ENCODE results near the gene SGSM2.

Gene SGSM2

GRCh38 chr17:2391597-2392251 lies 54.4 kb downstream of the SGSM2 start:
- H2AFZ ChIP-seq (ENCODE audit: low read length): no peak overlapping the region

GRCh38 chr17:2392252-2393173 lies 55.2 kb downstream of the SGSM2 start:
- H3K79me2 ChIP-seq (ENCODE audit: insufficient read depth, low read length): no peaks in the 10 kb centered on the region
- no peaks in the 10 kb centered on the region for H3K9me3 ChIP-seq (ENCODE audit: low read length)
- H3K27ac ChIP-seq (ENCODE audit: low read depth, low read length, poor library complexity, severe bottlenecking): peak overlapping the region; percentile 85
- H3K9me2 ChIP-seq (ENCODE audit: low read depth, low read length): no peaks in the 10 kb centered on the region
- no peaks in the 10 kb centered on the region for H3K27me3 ChIP-seq (ENCODE audit: insufficient read depth, low read length)
- H3K9ac ChIP-seq (ENCODE audit: low read length): peak overlapping the region; percentile 88
- H3K36me3 ChIP-seq (ENCODE audit: insufficient read depth, low read length): no peaks in the 10 kb centered on the region; the same call in 1 of the 2 replicates
- TF ChIP-seq EZH2 (IDR thresholded peaks at IDR 0.05; ENCODE audit: borderline replicate concordance, low read length): no peak
- H4K20me1 ChIP-seq (ENCODE audit: insufficient read depth, low read length): no peaks in the 10 kb centered on the region
- H3K4me2 ChIP-seq (ENCODE audit: low read length): peak overlapping the region; percentile 87
- H3K4me1 ChIP-seq (ENCODE audit: insufficient read depth, low read length, severe bottlenecking): peaks cover 56% of the 10 kb centered on the region
- no peaks in the 10 kb centered on the region for H3F3A ChIP-seq (ENCODE audit: insufficient read depth, low read length)
- H2AFZ ChIP-seq (ENCODE audit: low read length): no peak overlapping the region
- peak overlapping the region; percentile 79 for H3K4me3 ChIP-seq (ENCODE audit: low read depth, low read length, poor library complexity, severe bottlenecking)

More at GRCh38 chr17:2391597-2392251, 54.4 kb downstream of the SGSM2 start:
- peaks cover 49% of the 10 kb centered on the region for H3K4me1 ChIP-seq (ENCODE audit: insufficient read depth, low read length, severe bottlenecking)
- H3K9me3 ChIP-seq (ENCODE audit: low read length): no peaks in the 10 kb centered on the region
- peak overlapping the region; percentile 78 for H3K27ac ChIP-seq (ENCODE audit: low read depth, low read length, poor library complexity, severe bottlenecking)
- peaks cover 5% of the 10 kb centered on the region for H3K36me3 ChIP-seq (ENCODE audit: insufficient read depth, low read length)
- no peaks in the 10 kb centered on the region for H3F3A ChIP-seq (ENCODE audit: insufficient read depth, low read length)
- peak overlapping the region; percentile 81 for H3K9ac ChIP-seq (ENCODE audit: low read length)
- no peaks in the 10 kb centered on the region for H3K9me2 ChIP-seq (ENCODE audit: low read depth, low read length)
- TF ChIP-seq EZH2 (IDR thresholded peaks at IDR 0.05; ENCODE audit: borderline replicate concordance, low read length): no peak
- TF ChIP-seq CTCF (IDR thresholded peaks at IDR 0.05; ENCODE audit: low read length): no peak
- H3K4me3 ChIP-seq (ENCODE audit: low read depth, low read length, poor library complexity, severe bottlenecking): peak overlapping the region; percentile 79
- no peaks in the 10 kb centered on the region for H4K20me1 ChIP-seq (ENCODE audit: insufficient read depth, low read length)
- no peaks in the 10 kb centered on the region for H3K27me3 ChIP-seq (ENCODE audit: insufficient read depth, low read length)
- peak overlapping the region; percentile 87 for H3K4me2 ChIP-seq (ENCODE audit: low read length)
- H3K79me2 ChIP-seq (ENCODE audit: insufficient read depth, low read length): no peaks in the 10 kb centered on the region

- H3F3A ChIP-seq (ENCODE audit: insufficient read depth, low read length): no peaks in the 10 kb centered on the region
- H3K9me3 ChIP-seq (ENCODE audit: low read length): no peaks in the 10 kb centered on the region
- H3K27me3 ChIP-seq (ENCODE audit: insufficient read depth, low read length): no peaks in the 10 kb centered on the region
- H3K4me3 ChIP-seq (ENCODE audit: low read depth, low read length, poor library complexity, severe bottlenecking): peak overlapping the region; percentile 79
- H3K36me3 ChIP-seq (ENCODE audit: insufficient read depth, low read length): no peaks in the 10 kb centered on the region; the same call in 1 of the 2 replicates
- peak overlapping the region; percentile 88 for H3K9ac ChIP-seq (ENCODE audit: low read length)
- TF ChIP-seq CTCF (IDR thresholded peaks at IDR 0.05; ENCODE audit: low read length): no peak
- TF ChIP-seq EZH2 (IDR thresholded peaks at IDR 0.05; ENCODE audit: borderline replicate concordance, low read length): no peak
- peak overlapping the region; percentile 85 for H3K27ac ChIP-seq (ENCODE audit: low read depth, low read length, poor library complexity, severe bottlenecking)
- no peaks in the 10 kb centered on the region for H4K20me1 ChIP-seq (ENCODE audit: insufficient read depth, low read length)
- H3K9me2 ChIP-seq (ENCODE audit: low read depth, low read length): no peaks in the 10 kb centered on the region
- no peak overlapping the region for H2AFZ ChIP-seq (ENCODE audit: low read length)
- peak overlapping the region; percentile 87 for H3K4me2 ChIP-seq (ENCODE audit: low read length)
- H3K79me2 ChIP-seq (ENCODE audit: insufficient read depth, low read length): no peaks in the 10 kb centered on the region
- peaks cover 57% of the 10 kb centered on the region for H3K4me1 ChIP-seq (ENCODE audit: insufficient read depth, low read length, severe bottlenecking)
Observed at GRCh38 chr17:2393174-2393953, 56.1 kb downstream of the SGSM2 start.
